Umbilical cord (tissue), 2 donors: Measurements from ENCODE around the gene PPAN. TPM values are rescaled to one million over a fixed set of nuclear protein-coding genes. Genes with fewer than 3 reads are reported as not detected.

ENCODE experiments used
- DNase-seq: peaks from one replicate; pipeline ENCODE4 v3.0.0-alpha.2; 2015; ENCODE audit warnings: low spot score
- total RNA-seq: library from RNA; depleted of rRNA; stranded (reverse); fragments of >200 nt; gene quantifications from one replicate; pipeline ENCODE4 v1.2.3, GENCODE V29; 2014; ENCODE audit warnings: low replicate concordance; ENCODE audit not compliant: insufficient read depth

PPAN gene, protein sequence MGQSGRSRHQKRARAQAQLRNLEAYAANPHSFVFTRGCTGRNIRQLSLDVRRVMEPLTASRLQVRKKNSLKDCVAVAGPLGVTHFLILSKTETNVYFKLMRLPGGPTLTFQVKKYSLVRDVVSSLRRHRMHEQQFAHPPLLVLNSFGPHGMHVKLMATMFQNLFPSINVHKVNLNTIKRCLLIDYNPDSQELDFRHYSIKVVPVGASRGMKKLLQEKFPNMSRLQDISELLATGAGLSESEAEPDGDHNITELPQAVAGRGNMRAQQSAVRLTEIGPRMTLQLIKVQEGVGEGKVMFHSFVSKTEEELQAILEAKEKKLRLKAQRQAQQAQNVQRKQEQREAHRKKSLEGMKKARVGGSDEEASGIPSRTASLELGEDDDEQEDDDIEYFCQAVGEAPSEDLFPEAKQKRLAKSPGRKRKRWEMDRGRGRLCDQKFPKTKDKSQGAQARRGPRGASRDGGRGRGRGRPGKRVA
- total RNA-seq = 26.0 TPM

DNA sequence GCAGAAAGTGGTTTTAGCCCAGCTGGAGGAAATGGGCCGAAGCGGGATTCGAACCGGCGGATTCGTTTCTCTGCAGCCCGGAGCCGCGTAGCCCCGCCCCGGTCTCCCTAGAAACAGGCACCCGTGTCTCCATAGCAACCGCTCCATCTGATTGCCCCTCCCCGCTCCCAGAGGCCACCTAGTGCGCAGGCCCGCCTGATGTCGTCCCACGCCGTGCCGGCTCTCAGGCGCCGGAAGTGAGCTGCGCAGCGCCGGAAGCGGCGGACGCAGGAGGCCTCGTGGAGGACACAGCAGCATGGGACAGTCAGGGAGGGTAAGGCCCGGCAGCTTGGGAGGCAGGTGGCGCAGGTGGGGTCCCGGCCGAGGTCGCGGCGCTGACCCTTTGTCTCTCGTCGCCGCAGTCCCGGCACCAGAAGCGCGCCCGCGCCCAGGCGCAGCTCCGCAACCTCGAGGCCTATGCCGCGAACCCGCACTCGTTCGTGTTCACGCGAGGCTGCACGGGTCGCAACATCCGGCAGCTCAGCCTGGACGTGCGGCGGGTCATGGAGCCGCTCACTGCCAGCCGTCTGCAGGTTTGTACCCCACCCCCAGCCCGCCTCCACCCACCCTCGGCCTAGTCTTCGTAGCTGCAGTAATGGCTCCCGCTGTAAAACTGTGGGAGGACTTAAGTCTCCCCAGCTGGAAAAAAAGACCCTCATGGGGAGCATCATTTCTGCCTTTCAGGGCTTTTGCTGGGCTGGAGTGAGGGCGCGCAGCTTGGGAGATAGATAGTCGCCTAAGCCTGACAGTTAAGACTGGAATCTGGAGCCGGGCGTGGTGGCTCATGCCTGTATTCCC, at the start of gene PPAN:
TSS of gene PPAN (plus strand) at position 263 of the 837 bp plus-strand sequence. CDS start at position 296, 33 bp downstream.
- peak; percentile 98 for DNase-seq

DNA sequence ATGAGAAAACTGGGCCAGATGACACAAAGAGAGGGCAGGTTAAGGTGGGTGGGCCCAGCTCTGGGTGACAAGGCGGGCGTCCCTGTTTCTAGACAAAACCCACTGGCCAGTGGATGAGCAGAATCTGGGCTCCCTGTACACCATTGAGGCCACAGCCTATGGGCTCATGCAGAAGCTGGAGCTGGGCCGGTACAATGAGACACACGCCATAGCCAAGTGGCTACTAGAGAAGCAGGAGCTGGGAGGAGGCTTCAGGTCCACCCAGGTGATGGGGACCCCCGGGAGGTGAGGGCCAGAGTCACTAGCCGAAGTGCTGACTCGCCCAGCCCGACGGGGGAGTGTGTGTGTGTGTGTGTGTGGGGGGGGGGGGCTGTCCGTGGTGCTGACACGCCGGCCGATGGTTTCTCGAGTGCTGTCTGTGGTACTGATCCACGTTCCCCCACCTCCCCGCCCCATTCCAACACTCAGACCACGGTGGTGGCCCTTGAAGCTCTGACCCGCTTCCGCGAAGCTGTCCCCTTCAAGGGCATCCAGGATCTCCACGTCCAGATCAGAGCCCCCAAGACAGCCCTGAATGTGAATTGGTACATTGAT, 44.3 kb upstream of the PPAN start:
- DNase-seq = no peak

DNA sequence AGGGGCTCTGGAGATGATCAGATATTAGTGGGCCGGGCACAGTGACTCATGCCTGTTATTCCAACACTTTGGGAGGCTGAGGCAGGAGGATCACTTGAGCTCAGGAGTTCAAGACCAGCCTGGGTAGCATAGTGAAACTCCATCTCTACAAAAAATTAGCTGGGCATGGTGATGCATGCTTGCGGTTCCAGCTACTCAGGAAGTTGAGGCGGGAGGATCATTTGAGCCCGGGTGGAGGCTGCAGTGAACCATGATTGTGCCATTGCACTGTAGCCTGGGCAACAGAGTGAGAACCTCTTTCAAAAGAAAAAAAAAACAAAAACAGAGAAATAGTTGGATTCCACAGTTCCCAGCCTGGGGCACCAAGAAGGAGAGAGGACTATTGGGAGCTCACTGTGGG, 38.0 kb upstream of the PPAN start:
- no peak for DNase-seq

DNA sequence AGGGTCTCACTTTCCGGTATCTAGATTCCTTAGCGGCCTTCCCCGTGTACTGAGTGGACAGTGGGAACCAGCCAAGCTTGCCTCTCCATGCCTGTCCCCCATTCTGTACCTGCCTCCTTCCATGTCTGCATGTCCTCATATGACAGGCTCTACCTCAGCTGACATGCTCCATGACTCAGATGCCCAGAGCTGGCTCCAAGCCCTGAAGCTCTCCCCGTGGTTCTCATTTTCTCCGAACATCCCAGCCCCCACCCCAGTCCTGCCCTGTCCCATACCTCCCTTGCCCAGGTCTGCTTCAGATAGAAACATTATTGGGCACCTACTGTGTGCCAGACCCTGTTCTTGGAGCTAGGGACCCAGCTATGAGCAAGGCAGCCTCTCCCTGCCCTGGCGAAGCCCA, 37.1 kb upstream of the PPAN start:
- no peak for DNase-seq

DNA sequence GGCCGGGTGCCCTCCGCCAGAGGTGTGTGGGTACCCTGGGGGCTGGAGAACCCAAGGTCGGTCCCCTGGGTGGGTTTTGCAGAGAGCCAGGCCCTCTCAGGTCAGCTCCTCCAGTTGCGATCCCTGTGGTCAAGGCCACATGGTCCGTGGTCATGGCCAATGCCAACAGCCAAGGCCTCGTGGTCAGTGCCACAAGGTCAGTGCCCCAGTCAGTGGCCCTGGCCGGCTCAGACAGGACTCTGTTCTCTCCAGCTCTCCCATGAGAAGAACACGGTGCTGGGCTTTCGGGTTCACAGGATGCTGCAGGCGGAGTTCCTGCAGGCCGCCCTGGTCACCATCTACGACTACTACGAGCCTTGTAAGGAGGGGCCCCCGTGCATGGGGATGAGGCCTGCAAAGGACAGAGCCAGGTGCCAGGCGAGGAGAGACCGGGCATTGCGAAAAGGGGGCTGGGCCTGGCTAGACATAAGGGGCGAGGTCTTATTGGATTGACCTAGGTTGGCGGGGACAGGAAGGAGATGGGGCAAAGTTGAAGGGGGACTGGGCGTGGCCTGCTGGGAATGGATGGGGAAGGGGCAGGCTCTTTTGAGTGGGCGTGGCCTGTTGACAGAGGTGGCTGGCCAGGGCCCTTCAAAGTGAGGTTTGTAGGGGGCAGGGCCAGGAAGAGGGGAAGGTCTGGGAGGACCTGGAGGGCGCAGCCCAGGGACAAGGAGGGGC, 35.3 kb upstream of the PPAN start:
- DNase-seq = no peak

DNA sequence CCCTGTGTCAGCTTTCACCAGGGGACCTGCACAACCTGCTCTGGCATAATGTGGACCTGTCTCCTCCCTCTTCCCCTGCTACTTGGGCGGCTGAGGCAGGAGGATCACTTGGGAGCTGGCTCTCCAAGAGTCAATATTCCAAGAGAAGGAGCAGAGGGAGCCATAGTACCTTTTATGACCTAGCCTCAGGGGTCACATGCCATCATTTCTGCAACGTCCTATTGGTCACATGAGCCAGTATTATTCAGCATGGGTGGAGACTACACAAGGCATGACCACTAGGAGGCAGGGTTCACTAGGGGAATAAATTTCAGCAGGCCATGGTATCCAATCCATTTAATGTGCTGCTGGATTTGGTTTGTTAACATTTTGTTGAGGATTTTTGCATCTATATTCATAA, 32.0 kb upstream of the PPAN start:
- no peak for DNase-seq

DNA sequence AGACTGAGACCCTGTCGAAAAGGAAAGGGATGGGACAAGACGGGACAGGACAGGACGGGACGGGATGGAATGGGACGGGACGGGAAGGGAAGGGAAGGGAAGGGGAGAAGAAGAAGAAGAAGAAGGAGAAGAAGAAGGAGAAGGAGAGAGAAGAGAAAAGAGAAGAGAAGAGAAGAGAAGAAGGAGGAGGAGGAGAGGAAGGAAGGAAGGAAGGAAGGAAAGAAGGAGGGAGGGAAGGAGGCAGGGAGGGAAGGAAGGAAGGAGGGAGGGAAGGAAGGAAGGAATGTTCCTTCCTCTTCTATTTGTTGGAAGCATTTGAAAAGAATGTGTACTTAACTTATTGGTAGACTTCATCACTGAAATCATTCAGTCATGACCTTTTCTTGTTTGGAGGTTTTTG, 29.6 kb upstream of the PPAN start:
- DNase-seq = no peak

DNA sequence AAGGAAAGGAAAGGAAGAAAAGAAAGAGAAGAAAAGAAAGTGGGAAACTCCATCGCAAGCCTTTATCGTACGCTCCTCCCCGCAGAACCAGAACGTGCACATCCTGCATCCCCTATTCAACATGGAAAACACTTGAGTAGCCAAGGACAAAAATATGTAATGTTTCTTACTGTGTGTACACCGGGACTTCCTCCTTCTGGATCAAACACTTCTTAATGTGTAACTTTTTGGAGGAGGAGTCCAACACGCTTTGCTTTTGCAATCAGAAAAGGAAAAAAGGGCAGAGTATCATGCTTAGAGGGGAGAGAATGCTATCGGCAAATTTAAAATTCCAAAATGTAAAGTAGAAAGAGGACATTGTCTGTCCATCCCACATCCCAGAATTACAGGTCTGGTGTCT, 27.8 kb upstream of the PPAN start:
- no peak for DNase-seq

DNA sequence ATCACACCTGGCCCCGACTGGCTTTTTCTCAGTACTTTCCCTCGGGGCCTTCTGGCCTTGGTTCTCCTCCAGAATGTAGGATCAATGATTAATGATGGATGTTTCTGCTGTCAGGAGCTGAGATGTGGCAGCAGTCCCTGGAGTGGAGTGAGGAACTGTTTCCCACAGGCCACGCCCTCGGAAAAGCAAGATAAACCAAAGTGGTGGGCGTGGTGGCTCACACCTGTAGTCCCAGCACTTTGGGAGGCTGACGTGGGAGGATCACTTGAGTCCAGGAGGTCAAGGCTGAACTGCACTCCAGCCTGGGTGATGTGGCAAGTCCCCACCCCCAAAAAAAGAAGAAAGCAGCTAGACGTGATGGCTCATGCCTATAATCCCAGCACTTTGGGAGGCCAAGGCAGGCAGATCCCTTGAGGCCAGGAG, 27.1 kb upstream of the PPAN start:
- DNase-seq = no peak

DNA sequence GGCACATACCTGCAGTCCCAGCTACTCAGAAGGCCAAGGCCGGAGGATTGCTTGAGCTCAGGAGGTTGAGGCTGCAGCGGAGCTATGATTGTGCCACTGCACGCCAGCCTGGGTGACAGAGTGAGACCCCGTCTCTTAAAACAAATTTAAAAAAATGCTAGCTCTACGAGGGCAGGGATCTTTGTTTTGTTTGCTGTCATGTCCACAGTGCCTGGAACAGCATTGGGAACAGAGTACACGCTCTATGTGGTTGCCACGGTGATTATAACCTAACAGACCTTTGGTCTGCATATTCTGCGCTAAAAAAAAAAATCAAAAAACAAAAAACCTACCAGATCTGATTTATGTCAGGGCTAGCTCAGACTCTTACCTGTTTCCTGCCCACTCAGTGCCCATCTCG, 22.3 kb upstream of the PPAN start:
- DNase-seq = no peak

DNA sequence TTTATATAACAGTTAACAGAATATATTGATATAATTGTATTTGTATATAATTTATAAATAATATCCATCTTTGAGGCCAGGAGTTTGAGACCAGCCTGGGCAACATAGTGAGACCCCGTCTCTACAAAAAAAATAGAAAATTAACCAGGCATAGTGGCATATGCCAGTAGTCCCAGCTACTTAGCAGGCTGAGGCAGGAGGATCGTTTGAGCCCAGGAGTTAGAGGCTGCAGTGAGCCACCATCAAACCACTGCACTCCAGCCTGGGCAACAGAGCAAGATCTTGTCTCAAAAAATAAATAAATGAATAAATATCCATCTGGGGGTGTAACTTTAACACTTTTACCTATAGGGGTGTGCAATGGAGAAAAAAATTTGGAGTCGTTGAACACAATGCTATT, 21.4 kb upstream of the PPAN start:
- DNase-seq = no peak

DNA sequence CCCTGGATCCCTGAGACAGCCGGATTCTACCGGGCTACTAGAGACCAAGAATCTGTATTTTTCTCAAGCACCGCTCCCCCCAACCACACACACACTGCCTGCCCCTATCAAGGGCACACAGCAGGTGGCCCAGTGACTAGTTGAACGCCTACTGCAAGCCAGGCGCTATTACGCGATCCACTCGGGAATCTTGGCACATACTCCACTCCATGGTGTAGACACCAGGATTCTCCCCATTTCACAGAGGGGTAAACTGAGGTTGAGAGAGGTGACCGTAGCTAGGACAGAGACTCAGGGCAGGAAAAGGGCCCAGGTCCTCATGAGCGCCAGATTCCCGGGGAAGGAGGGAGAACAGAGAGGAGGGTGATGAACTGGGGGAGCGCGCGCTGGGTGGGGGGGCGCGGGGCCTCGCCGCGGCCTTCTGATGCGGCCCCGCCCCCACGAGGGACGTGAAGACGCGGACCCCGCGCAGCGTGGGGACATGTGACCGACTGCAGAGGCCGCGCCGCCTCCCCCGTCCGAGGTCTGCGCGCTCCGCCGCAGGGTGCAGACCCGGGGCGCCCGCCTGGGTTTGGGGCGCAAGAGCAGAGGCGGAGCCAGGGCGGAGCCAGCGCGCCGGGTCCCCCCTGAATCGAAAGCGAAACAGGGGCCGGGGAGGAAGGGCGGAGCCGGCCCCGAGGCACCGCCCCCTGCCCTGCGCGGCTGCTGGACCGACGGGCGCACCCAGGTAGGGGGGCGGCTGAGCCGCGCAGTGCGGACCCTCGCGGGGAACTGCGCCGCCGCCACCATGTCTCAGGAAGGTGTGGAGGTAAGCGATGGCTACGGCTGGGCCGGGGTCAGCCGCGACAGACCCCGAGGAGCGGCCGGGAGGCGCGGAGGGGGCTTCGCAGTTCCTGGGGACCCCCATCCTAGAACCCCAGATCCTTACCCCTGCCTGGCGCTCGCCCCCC, 20.2 kb upstream of the PPAN start, which contains the start of gene SHFL:
TSS of gene SHFL (plus strand) at position 677 of the 950 bp plus-strand sequence. CDS start at position 788, 111 bp downstream.
- peak; percentile 63 for DNase-seq

DNA sequence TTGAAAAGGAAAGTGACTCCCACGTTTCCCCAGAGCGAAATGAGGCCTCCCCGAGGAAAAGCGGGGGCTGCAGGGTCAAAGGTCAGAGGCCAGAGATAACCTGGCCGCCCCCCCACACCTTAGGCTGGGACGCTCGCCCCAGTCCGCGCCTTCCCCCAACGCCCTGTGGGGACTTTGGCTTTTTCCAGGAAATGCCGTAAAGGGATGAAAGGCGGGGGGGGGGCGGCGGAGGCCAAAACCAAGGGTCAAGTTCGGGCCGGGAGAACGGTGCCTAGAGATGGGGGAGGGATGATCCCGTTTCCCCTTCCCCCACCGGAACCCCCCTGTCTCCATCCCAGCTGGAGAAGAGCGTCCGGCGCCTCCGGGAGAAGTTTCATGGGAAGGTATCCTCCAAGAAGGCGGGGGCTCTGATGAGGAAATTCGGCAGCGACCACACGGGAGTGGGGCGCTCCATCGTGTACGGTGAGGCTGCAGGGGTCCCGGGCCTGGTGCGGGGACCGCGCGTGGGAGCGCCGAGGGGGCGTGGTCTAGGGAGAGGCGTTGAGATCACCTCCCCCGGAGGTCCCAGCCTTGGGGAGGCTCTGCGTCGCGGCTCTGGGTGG, 19.5 kb upstream of the PPAN start:
- no peak for DNase-seq

DNA sequence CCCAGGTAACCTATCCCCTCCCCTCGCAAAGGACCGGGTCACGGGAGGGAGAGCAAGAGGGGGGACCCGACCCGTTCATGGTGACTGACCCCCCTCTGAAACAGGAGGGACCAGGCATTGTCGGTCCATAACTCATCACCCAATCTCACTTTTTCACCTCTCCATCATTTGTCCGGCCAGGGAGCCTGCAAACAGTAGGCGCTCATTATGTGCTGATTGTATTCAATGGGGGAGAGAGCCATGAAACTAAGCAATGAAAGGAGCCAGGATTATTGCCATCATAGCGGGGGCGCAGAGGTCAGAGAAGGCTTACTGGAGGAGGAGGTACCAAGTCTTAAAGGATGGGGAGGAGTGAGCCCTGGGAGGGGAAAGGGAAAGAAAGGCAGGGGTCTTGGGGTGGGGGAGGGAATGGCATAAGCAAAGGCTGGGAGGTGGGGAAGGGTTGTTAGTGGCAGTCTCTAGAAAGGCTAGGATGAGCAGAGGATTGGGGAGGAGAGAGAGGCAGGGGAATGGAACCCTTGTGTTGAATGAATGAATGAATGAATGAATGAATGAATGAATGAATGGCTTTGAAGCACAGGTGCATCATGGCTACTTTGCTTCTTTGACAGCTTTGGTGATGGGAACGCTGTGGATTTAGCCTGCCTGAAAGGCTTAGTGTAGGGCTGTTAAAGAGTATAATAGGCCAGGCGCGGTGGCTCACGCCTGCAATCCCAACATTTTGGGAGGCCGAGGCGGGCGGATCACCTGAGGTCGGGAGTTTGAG, 18.7 kb upstream of the PPAN start:
- no peak for DNase-seq

DNA sequence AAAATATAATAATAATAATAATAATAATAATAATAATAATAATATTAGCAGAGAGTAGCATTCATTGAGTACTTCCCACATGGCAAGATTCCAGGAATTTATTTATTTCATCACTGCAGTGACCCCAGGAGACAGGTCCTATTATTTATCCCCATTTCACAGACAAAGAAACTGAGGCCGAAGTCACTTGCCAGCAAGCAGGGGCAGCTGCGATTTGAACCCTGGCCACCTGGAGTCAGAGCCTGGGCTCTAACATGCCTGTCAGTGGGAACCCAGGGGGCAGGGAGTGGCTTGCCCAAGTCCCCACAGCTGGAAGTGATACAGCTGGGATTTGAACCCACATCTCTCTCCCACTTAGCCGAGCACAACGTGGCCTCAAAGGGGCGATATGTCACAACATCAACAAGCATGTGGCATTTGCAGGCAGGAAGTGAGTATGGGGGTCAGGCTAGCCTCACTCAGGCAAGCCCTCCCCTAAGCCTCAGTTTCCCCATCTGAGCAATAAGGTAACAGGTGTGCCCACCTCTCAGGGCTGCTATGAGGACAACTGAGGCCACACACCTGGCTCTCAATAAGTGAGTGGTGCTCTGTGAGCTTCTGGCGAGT, 17.1 kb upstream of the PPAN start:
- no peak for DNase-seq

DNA sequence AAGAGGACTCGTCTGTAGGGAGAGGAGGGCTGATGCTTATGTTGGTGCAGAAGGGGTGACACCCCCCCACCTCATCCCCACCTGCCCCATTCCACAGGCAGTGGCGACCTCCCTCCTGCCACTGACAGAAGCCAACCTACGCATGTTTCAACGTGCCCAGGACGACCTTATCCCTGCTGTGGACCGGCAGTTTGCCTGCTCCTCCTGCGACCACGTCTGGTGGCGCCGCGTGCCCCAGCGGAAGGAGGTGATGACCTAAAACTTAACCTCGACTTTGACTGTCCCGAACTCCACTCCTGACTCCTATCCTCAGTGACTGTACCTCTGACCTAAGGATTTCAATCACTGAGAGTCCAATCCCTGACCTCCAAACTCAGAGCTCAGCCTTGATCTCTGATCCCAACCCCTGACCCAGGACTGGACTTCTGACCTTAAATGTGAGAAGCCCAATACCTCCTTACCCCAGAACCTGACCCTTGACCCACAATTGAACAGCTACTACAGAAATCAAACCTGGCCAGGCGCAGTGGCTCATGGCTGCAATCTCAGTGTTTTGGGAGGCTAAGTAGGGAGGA, 16.3 kb upstream of the PPAN start:
- no peak for DNase-seq

DNA sequence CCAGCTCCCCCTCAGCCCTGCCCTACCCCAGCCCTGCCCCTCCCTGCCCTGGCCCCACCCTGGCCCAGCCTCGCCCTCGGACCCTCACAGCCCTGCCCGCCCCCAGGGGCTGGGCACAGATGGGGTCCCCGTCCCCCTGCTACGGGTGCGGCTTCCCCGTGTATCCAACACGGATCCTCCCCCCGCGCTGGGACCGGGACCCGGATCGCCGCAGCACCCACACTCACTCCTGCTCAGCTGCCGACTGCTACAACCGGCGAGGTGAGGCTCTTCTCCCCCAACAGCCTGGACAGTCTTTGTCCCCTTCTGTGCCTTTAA, 14.8 kb upstream of the PPAN start:
- DNase-seq = no peak

DNA sequence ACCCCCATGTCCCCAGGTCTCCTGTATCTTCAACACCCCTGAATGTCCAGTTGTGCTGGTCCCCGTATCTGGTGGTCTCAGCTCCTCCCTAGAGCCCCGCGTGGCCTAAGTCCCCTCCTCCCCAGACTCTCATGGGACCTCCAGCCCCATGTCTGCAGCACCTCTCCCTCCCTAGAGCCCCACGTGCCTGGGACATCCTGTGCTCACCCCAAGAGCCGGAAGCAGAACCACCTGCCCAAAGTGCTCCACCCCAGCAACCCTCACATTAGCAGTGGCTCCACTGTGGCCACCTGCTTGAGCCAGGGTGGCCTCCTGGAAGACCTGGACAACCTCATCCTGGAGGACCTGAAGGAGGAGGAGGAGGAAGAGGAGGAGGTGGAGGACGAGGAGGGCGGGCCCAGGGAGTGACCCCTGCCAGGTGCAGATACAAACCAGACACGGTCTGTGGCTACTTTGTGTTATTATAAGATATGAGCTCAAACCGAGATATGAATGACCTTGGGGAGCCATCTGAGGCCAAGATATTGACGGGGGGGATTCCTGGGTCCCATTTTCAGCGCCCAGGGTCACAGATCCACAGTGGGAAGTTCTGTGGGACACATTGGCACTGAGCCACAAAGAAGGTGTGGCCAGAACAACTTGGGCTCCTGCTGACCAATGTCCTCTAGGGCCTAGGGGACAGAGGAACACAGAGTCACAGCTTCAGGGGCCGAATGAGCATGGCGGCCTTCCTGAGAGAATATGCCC, 14.1 kb upstream of the PPAN start:
- no peak for DNase-seq
